HUDEP-2 (cell line): ENCODE results near the gene SLC15A4.
"Not testable (repeated sequence)": the region's sequence is repeated elsewhere in the genome, so short reads cannot be mapped to it uniquely, and the experiment has no call there.

Experiments used
- DNase-seq, 76 experiments: peaks; one replicate each; lab custom pipeline; 2025; ENCODE audit not compliant: unreplicated experiment in 76 of 76; lab: John Stamatoyannopoulos, UW

The SLC15A4 gene

GRCh38 chr12:128844031-128844635 lies 20.4 kb upstream of the SLC15A4 start:
- DNase-seq: no peak

GRCh38 chr12:128843538-128843937 lies 19.8 kb upstream of the SLC15A4 start:
- no peak for DNase-seq

GRCh38 chr12:128842579-128842978 lies 18.8 kb upstream of the SLC15A4 start:
- DNase-seq: no peak

- no peak for DNase-seq
Observed at GRCh38 chr12:128840862-128841468, 17.2 kb upstream of the SLC15A4 start.

- not testable (repeated sequence) for DNase-seq
Observed at GRCh38 chr12:128839885-128840284, 16.1 kb upstream of the SLC15A4 start.

GRCh38 chr12:128833418-128833817 lies 9.7 kb upstream of the SLC15A4 start:
- DNase-seq: no peak

GRCh38 chr12:128830505-128830893 lies 6.7 kb upstream of the SLC15A4 start:
- no peak for DNase-seq

- DNase-seq: no peak
Observed at GRCh38 chr12:128829861-128830504, 6.2 kb upstream of the SLC15A4 start.

- DNase-seq: no peak
Observed at GRCh38 chr12:128827724-128828123, 4.0 kb upstream of the SLC15A4 start.

GRCh38 chr12:128825835-128826234 lies 2.1 kb upstream of the SLC15A4 start:
- DNase-seq: no peak

GRCh38 chr12:128823216-128823915 lies 392 bp downstream of the SLC15A4 start:
- peak in 6 of 76 experiments; percentile 6 to 39 (median 14) for DNase-seq

- DNase-seq: peak in 3 of 76 experiments; percentile 1 to 3 (median 2)
Observed at GRCh38 chr12:128820723-128821432, 2.9 kb downstream of the SLC15A4 start.

GRCh38 chr12:128820253-128820652 lies 3.5 kb downstream of the SLC15A4 start:
- DNase-seq: no peak

- DNase-seq: no peak
Observed at GRCh38 chr12:128819293-128820144, 4.2 kb downstream of the SLC15A4 start.

GRCh38 chr12:128818065-128819022 lies 5.4 kb downstream of the SLC15A4 start:
- no peak for DNase-seq

GRCh38 chr12:128817111-128818015 lies 6.4 kb downstream of the SLC15A4 start:
- DNase-seq: no peak

- no peak for DNase-seq
Observed at GRCh38 chr12:128816643-128816920, 7.2 kb downstream of the SLC15A4 start.
